LoVo (cell line): Measurements from ENCODE around the gene EFNB2.

Source experiments
- DNase-seq: peaks from one replicate; pipeline ENCODE4 v3.0.0-alpha.2; 2016; ENCODE audit warnings: low spot score

EFNB2 gene

DNA sequence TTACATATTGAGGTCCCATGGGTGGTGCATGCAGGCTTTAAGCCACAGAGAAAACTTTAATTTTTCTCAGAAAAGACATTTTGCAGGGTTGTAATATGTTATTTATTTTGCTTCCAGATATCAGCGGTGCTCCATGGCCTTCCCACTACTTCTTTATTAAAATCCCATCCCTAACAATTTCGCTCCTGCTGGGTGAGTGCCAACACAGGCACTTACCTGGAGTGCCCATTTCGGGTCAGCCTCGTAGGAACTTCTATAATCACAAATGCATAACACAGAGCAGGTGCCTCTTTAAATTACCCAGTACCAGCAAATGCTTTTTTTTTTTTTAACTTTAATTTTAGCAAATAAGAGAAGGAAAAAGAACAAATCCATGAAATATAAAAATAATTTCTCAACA, 86.4 kb downstream of the EFNB2 start:
- DNase-seq, result no peak

DNA sequence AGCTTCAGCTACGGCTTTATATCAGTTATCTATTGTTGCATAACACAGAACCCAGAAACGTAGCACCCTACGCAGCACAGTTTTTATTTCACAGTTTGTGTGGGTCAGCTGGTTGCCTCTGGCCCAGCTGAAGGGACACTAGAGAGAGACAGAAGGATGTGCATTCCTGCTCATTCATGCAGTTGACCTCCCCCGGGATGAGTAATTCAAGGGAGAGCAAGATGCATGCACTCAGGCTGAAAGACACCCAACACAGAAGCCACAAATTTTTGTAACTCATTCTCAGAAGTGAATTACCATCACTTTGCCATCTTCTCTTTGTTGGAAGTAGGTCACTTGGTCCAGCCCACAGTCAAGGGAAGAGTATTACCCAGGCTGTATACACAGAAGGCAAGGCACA, 89.5 kb downstream of the EFNB2 start:
- DNase-seq, result no peak

DNA sequence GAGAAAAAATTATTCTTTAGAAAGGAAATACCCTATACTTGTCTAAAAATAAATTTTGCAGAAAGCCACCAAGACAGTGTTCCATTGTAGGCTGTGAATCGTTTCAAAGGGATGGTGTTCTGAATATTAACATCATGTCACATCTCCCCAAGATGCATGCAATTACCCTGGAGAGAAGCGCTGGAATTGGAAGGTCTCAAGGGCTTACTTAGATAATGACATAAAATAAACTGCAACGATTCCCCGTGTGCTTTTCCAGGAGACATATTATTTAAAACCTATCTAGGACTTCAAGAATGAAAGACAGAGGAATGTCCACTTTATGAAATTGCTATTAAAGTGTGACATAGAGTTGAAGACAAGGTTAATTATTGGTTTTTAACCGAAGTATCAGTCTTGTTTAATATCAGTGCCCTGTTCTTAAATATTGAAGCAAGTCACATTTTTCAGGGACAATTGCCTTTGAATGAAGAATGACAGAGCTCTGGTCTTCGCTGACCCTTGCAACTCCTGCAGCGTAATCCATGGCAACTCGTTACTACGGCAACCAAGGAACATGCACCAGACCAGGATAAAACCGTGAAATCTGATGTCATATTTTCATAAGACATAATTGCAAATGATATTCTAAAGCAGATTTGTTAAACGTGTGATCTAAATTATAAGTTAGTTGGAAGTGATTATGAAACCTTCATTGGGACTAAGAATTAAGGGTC, 91.7 kb downstream of the EFNB2 start:
- no peak for DNase-seq

DNA sequence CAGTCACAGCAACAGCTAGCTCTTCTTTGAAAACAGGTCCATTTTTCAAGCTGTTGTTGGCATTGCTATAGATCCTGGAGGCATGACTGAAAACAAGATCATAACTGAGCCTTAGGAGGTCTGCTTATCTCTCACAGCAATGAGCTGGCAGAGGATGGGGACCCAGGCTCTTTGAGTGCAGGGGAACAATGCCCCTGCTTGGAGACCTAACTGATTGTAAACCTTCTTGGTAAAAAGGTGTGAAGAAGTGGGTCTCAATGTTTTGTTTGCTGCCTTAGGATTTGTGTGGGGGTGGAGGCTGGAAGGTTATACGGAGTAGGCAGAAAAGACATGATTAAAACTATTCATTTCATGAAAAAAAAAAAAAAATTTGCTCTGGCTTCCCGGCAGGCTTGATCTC, 94.6 kb downstream of the EFNB2 start:
- DNase-seq, result no peak
